ENCODE measurements around the gene ZNF625. TPM values are rescaled to one million over a fixed set of nuclear protein-coding genes. Genes with fewer than 3 reads are reported as not detected.
"Not testable (repeated sequence)": the region's sequence is repeated elsewhere in the genome, so short reads cannot be mapped to it uniquely, and the experiment has no call there.

ZNF625 gene
- total and polyA plus RNA-seq, 2 experiments from 2014 or later: 3.7 to 20.6 TPM

GRCh38 chr19:12111943-12112637 is 44.4 kb downstream of the ZNF625 start:
- Histone ChIP-seq H3K4me1 (ENCODE audit: low read depth) (no peaks in the 10 kb centered on the region), H3K27me3 (no peaks in the 10 kb centered on the region), H3K9me3 (ENCODE audit: low read depth) (peaks cover 8% of the 10 kb centered on the region), H3K27ac (no peak overlapping the region), H3K4me3 (no peak overlapping the region), H3K36me3 (peaks cover 27% of the 10 kb centered on the region)
- DNase-seq (ENCODE audit: low read depth in 1 of 2, low spot score in 1 of 2): no peak
- TF ChIP-seq CTCF (IDR thresholded peaks at IDR 0.05; ENCODE audit: low read depth, low read length): no peak

GRCh38 chr19:12111176-12111575 is 45.4 kb downstream of the ZNF625 start:
- TF ChIP-seq CTCF (IDR thresholded peaks at IDR 0.05; ENCODE audit: low read depth, low read length): no peak
- peaks cover 8% of the 10 kb centered on the region for H3K9me3 ChIP-seq (ENCODE audit: low read depth)
- H3K4me1 ChIP-seq (ENCODE audit: low read depth): no peaks in the 10 kb centered on the region
- no peak overlapping the region for H3K4me3 ChIP-seq
- DNase-seq (ENCODE audit: low read depth in 1 of 2, low spot score in 1 of 2): no peak
- H3K36me3 ChIP-seq: peaks cover 27% of the 10 kb centered on the region
- H3K27me3 ChIP-seq: no peaks in the 10 kb centered on the region
- no peak overlapping the region for H3K27ac ChIP-seq

- not testable (repeated sequence) for H3K27me3 ChIP-seq; H3K4me1 ChIP-seq (ENCODE audit: low read depth); H3K36me3 ChIP-seq; H3K27ac ChIP-seq; DNase-seq (ENCODE audit: low read depth in 1 of 2, low spot score in 1 of 2); H3K4me3 ChIP-seq; H3K9me3 ChIP-seq (ENCODE audit: low read depth)
These were observed 52.6 kb downstream of the ZNF625 start for GRCh38 chr19:12103909-12104308.

- peaks cover 3% of the 10 kb centered on the region for H3K36me3 ChIP-seq
- DNase-seq (ENCODE audit: low read depth in 1 of 2, low spot score in 1 of 2): no peak
- TF ChIP-seq CTCF (IDR thresholded peaks at IDR 0.05; ENCODE audit: low read depth, low read length): no peak
- no peak overlapping the region for H3K27ac ChIP-seq
- H3K9me3 ChIP-seq (ENCODE audit: low read depth): no peaks in the 10 kb centered on the region
- no peaks in the 10 kb centered on the region for H3K27me3 ChIP-seq
- H3K4me3 ChIP-seq: no peak overlapping the region
- H3K4me1 ChIP-seq (ENCODE audit: low read depth): peaks cover 2% of the 10 kb centered on the region
These were observed 58.5 kb downstream of the ZNF625 start for GRCh38 chr19:12098040-12098439.

- Histone ChIP-seq H3K9me3 (ENCODE audit: low read depth) (no peaks in the 10 kb centered on the region), H3K4me1 (ENCODE audit: low read depth) (peaks cover 4% of the 10 kb centered on the region), H3K27me3 (no peaks in the 10 kb centered on the region), H3K4me3 (no peak overlapping the region), H3K27ac (no peak overlapping the region), H3K36me3 (peaks cover 3% of the 10 kb centered on the region)
- no peak for TF ChIP-seq CTCF (IDR thresholded peaks at IDR 0.05; ENCODE audit: low read depth, low read length)
- peak in 1 of 2 donors; percentile 21 for DNase-seq (ENCODE audit: low read depth in 1 of 2, low spot score in 1 of 2)
These were observed 61.3 kb downstream of the ZNF625 start for GRCh38 chr19:12095111-12095790.

Other genes with a start within 250 kb of the ZNF625 start
- gene ZNF700, start 231.6 kb downstream of the ZNF625 start, total RNA-seq: 7.6 and 10.3 TPM in 2 replicates
- 3.3 and 6.9 TPM in 2 replicates for gene ZNF700, start 231.6 kb downstream of the ZNF625 start, polyA plus RNA-seq
- 4.2 and 4.6 TPM in 2 replicates for gene ZNF763, start 191.7 kb downstream of the ZNF625 start, total RNA-seq
- 5.2 and 10.0 TPM in 2 replicates for gene ZNF763, start 191.7 kb downstream of the ZNF625 start, polyA plus RNA-seq
- 9.5 and 12.0 TPM in 2 replicates for gene ZNF433, start 121.1 kb downstream of the ZNF625 start, total RNA-seq
- 8.2 and 8.8 TPM in 2 replicates for gene ZNF433, start 121.1 kb downstream of the ZNF625 start, polyA plus RNA-seq
- gene ZNF878, start 103.8 kb downstream of the ZNF625 start, total RNA-seq: 0.39 TPM in 1 of 2 replicates, not detected in the other
- 1.0 TPM in 1 of 2 replicates, not detected in the other for gene ZNF878, start 103.8 kb downstream of the ZNF625 start, polyA plus RNA-seq
- 9.3 and 14.6 TPM in 2 replicates for gene ZNF844, start 92.0 kb downstream of the ZNF625 start, total RNA-seq
- gene ZNF844, start 92.0 kb downstream of the ZNF625 start, polyA plus RNA-seq: 5.8 and 9.1 TPM in 2 replicates
- gene ZNF20, start 16.4 kb downstream of the ZNF625 start, total RNA-seq: 6.2 and 7.2 TPM in 2 replicates
- gene ZNF20, start 16.4 kb downstream of the ZNF625 start, polyA plus RNA-seq: 2.8 and 3.8 TPM in 2 replicates
- 5.2 and 22.5 TPM in 2 replicates for gene ZNF136, start 6.4 kb upstream of the ZNF625 start, total RNA-seq
- gene ZNF136, start 6.4 kb upstream of the ZNF625 start, polyA plus RNA-seq: 3.9 and 7.9 TPM in 2 replicates
- gene ZNF44, start 138.1 kb upstream of the ZNF625 start, total RNA-seq: 8.2 and 10.9 TPM in 2 replicates
- 12.5 and 14.0 TPM in 2 replicates for gene ZNF44, start 138.1 kb upstream of the ZNF625 start, polyA plus RNA-seq
- 3.2 and 7.7 TPM in 2 replicates for gene ZNF563, start 176.9 kb upstream of the ZNF625 start, total RNA-seq
- gene ZNF563, start 176.9 kb upstream of the ZNF625 start, polyA plus RNA-seq: 5.0 and 5.7 TPM in 2 replicates
- gene ZNF442, start 208.9 kb upstream of the ZNF625 start, total RNA-seq: 2.7 and 3.6 TPM in 2 replicates
- gene ZNF442, start 208.9 kb upstream of the ZNF625 start, polyA plus RNA-seq: 3.4 and 4.1 TPM in 2 replicates
- gene ZNF799, start 244.5 kb upstream of the ZNF625 start, total RNA-seq: 2.3 and 3.9 TPM in 2 replicates
- gene ZNF799, start 244.5 kb upstream of the ZNF625 start, polyA plus RNA-seq: 1.8 and 4.1 TPM in 2 replicates